GM18499 (cell line): ENCODE data around the gene RTN4R.
"Not testable (repeated sequence)": the region's sequence is repeated elsewhere in the genome, so short reads cannot be mapped to it uniquely, and the experiment has no call there.

Experiments
- ATAC-seq: cut with Tn5 transposase; IDR thresholded peaks from one replicate; pipeline ENCODE4 v1.9.1; 2021; ENCODE audit warnings: moderate number of reproducible peaks; ENCODE audit not compliant: insufficient read depth, unreplicated experiment

The RTN4R gene

DNA sequence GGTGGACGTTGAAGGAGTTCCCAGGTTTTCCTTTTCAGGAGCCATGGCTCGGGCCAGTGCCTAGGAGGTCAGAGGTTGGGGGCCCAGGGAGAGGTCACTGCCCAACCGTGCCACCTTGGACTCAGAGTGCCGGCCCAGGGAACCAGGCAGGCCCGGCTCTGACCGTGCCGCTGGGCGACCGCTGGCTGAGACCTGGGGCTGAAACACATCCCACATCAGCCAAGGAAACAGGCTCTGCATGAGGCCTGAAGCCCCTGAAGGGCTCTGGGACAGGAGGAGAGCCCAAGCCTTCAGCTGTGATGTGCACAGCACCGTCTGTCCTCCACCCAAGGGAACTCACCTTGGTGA is 21.9 kb upstream of the RTN4R start:
- no peak for ATAC-seq

DNA sequence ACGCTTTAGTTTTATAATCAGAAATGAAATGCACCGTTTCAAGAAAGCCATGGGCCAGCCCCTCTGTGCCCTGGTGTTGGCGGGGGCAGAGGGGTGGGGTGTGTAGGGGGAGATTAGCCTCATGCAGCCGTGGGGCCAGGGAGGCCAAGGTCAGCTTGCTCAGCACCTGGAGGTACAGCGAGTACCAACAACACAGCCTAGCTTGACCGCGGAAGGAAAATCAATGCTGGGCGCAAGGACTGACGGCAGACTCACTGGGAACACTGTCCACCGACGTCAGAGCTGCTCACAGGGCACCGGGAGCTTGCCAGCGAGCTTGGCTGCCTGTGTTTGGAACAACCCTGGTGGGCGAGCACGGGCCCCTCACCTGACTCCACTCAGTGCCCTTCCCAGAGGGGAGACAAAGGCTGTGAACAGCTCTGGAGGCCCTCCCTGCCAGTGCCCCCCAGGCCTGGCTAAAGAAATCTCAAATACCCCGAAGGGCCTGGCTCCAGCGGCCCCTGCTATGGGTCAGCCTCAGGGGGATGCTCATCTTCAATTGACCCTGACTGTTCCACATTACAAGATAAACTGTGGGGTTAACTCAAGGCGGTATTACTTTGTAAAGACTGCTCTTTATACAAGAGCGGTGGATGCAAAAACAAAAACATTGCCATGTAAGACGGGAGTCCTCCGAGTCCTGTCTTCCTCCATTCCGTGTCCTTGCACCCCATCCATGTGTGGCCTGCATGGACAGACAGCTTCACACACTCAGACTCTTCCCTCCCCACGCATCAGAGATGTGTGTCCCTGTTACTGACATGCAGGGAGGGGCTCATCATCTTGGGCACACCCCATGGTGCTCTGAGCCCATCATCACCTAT is 21.3 kb upstream of the RTN4R start:
- ATAC-seq = not testable (repeated sequence)

DNA sequence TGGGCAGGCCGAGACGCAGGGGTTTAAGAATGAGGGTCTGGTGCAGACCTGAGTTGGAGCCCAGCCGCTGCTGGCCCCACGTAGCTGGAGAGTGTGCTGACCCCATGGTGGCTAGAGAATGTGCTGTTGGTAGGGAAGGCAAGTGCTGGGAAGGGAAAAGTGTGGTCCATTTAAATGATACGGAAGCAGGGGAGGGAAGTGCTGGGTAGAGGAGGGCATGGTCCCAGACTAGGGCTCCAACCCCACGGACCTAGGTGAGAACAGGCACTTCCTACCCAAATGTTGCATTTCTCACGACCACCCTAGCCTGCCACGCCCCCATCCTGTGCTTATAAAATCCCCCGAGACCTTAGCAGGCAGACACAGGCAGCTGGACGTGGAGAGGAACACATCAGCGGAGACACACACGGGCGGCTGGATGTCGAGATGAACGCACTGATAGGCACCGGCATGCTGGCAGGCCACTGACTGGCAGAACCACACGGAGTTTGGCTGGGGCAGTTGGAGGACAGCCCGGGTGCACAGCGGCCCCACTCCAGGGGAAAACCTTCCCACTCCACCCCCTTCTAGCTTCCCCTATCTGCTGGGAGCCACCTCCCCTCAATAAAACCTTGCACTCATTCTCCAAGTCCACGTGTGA is 18.8 kb upstream of the RTN4R start:
- ATAC-seq = not testable (repeated sequence)

DNA sequence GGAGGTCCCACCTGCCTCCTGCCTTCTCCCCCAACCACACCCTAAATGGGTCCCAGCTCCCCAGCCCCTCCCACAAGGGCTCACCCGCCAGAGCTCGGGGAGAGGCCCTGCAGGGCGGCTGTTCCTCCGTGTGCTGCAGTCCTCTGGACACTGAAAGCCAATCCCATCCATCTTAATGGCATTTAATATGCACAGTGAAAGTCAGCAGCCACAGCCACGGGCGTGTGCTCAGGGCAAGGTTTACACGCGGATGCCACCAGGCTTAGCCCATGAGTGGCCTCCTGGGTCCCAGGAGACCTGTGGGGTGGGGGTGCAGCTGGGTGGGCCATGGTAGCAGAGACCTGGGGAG is 18.2 kb upstream of the RTN4R start:
- ATAC-seq = not testable (repeated sequence)

DNA sequence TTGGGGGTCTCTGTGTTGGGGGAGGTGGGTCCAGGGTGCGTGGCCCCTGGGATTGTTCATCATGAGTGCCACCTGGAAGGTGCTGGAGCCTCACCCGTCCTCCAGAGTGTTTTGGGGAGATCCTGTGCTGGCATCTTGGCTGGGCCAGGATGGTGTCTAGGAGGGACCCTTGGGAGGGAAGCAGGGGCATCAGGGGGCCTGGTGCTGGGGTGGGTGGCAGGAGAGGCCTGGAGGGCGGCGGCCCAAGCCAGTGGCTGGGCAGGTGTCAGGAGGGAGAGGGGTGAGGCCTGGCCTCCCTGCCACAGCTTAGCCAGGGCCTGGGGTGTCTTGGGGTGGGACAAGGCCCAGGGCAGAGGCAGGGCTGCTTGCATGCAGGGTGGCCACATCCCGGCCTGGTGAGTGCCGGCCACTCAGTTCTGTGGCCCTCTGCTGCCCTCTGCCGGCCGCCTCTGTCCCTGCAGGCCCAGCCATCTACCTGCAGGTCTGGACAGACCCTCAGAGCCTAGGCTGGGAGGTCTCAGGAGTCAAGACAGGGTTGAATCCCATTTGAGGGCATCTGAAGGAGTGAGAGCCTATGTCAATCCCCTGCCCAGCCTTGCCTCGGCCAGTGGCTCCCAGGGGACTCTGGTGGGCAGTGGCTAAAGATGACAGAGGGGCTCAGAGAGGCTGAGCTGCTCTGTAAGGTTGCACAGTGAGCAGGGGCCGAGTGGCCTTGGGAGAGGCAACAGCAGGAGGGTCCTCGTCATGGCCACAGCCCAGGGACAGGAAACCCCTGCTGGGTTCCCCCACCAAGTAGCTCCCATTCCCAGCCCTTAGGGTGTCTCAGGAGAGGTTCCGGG is 17.6 kb upstream of the RTN4R start:
- ATAC-seq = not testable (repeated sequence)

DNA sequence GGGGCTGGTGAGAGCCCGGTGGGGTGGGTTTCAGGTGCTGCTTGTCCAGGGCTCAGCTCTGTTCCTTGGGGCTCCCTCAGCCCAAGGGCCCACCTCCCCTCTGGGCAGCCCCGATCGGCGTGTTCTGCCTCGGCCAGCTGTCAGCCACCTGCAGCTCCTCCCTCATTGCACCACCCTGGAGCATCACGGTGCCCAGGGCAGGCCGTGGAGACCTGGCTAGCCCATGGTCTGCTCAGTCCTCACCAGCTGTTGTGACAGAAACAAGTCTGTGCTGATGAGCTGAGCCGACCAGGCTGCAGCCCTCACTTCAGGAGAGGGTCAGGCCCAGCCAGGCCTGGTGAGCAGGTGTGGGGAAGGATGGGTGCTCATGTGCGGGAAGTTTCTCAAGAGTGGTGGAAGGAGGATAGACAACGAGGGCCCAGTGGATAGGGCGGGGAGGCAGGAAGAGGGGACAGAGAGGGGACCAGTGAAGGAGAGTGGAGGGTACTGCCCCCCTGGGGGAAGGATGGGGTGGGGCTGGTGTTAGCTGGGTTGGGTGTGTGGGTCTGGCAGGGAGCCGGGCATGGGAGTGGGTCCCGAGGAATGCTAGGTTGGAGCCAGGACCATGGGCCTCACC is 16.5 kb upstream of the RTN4R start:
- ATAC-seq = no peak

DNA sequence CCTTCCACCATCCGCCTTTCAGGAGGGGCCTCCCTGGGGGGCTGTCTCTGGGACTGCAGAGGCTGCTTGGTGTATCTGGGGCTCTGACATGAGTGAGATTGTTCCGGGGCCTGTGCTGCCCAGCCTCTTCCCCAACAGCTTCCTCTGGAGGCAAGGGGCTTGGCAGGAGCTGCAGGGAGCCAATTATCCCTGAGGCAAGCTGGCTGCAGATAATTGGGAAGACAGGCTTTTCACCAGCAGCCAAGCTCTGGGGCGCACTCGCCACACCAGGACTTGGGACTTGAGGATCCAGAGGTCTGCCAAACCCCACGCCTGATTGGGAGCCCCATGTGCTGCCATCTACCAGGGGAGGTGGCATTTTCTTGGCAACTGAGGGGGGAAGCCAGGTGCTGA is 15.6 kb upstream of the RTN4R start:
- no peak for ATAC-seq

DNA sequence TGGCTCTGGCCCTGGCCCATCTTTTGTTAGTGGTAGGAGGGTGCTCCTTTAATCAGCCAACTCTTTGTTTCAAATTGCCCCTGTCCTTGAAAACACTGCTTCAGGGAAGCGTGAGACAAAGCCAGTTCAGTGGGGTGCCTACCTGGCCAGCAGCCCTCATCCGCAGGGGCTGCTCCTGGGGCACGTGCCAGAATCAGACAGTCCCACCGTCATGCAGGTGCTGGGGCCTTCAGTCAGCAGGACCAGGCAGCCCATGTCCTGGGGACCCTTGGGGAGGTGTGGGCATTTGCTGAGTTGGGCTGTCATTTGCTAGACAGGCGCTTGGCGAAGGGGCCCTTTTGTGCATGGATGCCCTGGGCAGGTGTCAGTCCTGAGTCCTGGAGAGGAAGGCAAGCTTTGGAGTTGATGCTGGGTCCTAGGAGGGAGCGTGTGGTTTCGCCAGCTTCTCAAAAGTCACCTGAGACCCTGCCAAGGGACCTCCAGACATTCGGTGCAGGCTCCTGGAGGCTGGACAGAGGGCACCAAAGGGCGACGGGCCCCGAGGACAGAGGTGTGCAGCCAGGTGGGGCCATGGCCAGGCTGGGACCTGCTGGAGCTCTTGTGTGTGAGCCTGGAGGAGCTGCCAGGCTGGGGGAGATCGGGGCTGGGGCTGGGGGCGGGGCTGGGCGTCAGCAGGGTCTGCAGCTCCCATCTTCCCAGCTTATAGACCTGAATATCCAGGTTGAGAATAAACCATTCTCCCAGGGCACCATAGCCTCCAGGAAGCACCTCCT is 15.0 kb upstream of the RTN4R start:
- ATAC-seq = no peak

DNA sequence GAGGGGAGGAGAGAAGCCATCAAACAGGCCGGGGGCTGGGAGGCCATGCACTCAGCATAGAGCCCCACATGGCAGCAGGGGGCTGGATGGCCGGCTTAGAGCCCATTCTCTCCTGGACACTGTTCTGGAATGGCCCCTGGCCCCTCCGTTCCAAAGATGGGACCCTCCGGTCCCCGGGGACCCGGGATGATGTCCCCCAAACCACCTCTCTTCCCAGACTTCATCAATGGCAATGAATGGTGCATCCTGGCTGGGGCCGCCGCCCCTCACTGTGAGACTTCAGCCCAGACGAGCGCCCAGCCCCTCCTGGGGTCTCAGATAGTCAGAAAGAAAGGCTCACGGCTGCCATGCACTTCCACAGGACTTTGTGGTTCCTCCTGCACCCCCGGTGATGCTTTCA is 13.8 kb upstream of the RTN4R start:
- ATAC-seq = no peak

DNA sequence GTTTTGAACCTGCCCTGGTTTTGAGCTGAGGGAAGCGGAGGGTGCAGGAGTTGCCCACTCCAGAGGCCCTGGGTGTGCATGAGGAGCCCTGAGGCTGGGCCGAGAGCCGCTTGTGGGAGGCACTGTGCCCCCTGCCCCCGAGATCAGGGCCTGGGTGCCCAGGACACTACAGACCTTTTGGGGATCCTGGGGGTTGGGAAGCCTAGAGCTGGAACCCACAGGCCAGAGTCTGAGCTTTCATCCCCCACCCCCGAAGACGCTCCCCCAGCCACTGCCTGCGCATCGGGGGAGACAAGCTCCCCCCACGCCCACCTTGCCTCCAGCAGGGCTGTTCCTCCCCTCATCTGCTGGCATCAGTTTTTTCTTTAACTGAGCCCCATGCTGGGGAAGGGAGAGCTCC is 13.4 kb upstream of the RTN4R start:
- ATAC-seq = not testable (repeated sequence)

DNA sequence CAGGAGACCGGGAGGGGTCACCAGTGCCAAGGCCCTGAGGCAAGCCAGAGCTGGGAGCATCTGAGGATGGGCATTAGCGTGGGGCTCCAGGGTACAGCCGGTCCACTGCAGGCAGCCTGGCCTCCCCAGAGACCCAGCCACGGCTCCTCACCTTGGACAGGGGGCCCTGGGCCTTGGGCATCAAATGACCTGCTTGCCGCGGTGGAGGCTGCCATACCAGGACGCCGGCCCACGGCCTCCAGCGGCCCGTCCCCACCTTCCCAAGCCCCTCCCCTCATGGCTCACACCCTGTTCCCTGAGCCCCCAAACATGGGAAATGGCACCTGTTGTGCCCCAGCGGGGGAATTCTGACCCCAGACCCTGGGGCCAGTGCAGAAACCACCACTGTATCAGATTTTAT is 12.7 kb upstream of the RTN4R start:
- ATAC-seq = no peak

DNA sequence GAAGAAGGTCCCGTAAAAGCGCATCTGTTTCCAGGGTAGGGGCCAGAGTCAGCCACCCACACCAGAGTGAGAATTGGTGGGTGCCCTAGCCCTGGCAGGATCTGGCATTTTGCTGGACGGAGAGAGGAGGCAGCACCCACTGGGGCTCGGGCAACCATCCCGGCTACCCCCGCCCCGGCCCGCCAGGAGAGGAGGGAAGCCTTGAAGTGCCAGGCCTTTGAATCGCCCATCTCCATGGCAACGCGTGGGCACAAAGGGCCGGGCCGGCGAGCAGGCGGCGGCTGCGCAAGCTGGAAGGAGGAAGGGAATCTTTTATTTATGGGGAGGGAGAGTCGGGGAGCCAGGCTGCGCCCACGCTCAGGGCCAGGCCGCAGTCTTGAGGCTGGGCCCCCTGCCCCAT is 12.0 kb upstream of the RTN4R start:
- ATAC-seq = not testable (repeated sequence)

DNA sequence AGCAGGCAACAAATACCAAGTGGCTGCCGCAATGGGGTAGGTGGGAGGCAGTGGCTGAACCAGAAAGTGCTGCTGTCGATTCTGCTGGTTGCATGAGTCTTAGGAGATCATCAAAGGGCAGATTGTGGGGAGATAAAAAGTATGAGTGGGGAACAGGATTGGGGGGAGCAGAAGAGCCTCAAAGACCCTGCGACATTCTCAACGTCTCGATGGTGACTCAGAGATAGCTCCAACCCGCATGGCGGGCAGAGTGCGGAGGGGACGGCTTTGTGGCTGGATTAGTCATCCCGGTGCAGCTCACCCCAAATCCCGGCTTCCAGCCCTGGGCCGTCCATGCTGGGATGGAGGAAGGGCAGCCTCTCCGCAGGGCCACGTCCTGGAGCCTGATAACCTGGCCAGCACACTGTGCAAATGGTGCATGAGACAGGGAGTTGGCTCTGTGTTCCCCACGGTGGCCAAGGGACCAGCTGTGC is 11.6 kb upstream of the RTN4R start:
- ATAC-seq = no peak

DNA sequence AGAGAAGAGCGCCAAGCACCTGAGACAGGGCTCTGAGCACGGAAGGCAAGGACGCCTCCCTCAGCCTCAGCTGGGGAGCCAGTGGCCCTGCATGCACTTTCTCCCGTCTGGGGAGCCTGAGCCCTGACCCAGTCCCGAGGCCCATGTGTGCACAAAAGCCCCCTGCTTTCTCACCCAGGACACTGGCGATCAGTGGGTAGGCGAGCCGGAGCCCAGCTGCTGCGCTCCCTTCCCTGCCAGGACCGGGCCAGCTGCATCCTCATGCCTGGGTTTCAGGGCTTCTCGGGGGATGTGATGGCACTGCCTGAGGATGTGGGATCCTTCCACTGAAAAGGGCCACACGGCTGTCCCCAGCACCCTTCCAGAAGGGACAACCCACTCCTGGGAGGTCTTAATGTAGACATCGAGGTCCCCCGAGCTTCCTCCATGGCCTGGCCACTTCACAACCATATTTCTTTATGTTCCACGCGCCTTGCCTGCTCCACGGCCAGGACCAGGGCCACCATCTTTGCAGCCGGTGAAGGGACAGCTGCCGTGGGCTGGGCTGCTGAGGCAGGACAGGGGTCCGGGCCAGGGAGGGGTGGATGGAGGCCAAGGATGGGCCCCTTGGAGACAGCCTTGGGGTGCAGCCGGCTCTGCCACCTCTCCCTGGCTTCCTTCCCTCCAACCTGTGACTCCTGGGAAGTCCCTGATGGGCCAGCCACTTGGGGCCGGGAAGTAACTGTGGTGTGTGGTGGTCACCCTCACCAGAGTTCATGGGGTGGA is 10.8 kb upstream of the RTN4R start:
- ATAC-seq = not testable (repeated sequence)

DNA sequence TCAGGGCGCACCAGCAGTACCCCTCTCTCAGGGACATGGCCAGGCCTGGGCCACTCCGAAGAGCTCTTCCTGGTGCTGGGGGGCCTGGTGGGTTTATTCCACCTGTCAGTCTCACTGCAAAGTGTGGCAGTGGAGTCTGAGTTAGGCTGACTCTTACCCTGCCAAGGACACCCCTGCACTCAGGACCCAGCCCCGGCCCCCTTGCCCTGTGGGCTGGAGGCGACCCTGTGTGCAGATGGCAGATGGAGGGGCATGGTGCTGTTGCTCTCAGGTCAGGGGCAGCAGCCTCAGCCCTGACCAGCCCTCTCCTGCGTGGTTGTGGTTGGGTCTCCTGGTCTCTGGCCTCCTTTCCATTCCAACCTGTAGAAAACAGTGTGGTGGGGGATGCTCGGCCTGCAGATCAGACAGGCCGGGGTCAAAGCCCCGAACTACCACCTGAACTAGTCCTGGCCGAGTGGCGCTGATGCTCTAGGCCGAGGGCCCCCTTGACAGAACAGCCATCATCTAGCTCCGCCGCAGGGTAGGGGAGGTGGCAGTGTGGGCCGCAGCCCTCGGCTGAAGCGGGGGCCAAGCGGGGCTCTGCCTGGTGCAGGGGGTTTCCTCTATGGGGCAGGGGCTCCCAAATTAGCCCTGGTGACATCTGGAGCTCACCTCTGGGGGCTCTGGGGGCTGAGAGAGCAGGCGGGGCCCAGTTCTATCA is 10.0 kb upstream of the RTN4R start:
- ATAC-seq = not testable (repeated sequence)

DNA sequence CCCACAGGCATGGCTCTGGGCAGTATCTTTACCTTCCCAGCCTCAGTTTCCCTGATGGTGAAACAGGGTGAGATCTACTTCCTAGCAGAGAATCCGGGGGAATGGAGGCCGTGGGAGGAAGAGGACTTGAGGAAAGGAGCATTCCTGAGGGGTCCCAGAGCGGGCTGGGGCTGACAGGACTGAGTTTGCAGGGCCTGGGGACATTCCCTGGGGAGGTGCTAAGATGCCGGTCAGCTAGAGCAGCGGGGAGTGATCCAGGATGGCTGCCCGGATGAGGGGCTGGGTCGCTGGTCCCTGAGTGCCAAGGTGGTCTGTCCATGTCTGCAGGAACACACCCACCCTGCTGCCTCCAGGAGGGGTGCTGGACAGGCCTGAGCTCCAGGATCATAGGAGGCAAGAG is 8.3 kb upstream of the RTN4R start:
- no peak for ATAC-seq

DNA sequence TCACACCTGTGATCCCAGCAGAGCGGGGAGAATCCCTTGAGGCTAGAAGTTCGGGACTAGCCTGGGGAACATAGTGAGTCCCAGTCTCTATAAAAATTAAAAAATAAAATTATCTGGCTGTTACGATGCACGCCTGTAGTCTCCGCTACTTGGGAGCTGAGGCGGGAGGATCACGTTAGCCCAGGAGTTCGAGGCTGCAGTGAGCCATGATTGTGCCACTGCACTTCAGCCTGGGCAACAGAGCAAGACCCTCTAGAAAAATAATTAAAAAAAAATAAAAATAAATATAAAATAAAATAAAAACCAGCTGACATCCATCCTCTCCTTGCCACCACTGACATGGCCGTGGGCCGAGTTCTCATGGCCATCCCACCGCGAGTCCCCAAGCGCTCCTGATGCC is 7.7 kb upstream of the RTN4R start:
- ATAC-seq = no peak

DNA sequence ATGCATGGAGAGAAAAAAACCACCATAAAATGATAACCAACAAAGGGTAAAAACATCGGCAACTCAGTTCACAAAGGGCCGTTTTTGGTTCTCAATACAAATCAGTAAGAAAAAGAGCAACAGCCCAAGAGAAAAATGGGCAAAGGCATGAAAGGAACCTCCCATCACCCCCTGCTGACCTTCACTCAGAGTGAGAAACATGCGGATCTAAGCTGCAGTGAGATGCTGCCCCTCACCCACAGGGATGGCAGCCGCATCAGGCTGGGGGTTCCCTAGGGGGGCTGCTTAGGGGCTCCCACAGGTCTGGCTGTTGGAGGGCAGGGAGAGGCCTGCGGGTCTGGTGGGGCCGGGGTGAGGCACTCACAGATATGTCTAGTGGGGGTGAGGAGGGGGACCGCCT is 7.2 kb upstream of the RTN4R start:
- not testable (repeated sequence) for ATAC-seq

DNA sequence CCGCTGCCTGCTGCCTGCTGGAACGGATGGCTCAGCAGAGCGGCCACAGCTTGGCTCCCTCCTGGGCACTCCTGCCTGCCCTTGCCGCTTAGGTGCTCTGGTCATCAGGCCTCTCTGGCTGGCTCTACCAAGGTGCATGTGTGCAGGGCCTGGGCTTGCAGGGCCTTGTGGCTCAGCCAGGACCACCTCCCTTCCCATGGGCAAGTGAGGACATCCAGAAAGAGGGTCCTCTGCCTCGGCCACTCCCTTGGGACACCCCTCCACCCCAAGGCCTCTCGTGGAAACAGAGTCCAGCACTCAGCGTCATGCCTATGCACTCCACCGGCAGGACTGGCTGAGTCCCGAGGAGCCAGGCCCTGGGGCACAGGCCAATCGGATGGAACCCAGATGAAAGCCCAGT is 6.3 kb upstream of the RTN4R start:
- ATAC-seq = not testable (repeated sequence)
